Measurements from ENCODE around the gene NRG2. TPM values are rescaled to one million over a fixed set of nuclear protein-coding genes. Genes with fewer than 3 reads are reported as not detected.

NRG2 gene
- total RNA-seq, 1 donor from 2014 or later: 1.9 TPM

DNA sequence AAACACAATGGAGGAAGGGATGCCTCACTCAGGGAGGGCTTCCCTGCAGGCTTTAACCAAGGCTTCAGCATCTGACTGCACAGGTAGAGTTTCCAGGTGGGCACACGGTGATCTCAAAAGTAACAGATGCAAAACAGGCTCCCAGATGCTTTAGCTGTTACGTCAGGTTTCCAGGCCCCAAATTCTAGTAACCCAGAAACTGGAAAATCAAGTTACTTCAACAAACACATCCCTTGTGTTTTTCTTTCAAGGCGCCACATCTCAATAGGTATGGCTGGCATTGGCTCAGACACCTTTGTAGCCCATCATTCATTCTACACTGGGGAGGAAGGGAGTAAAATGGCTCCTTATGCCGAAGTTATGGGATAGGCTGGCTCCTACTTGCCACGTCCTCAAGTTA, 27.4 kb downstream of the NRG2 start:
- intact Hi-C loops (cut with micrococcal nuclease): no loop called here
- DNase-seq: no peak
- no peak for ATAC-seq

DNA sequence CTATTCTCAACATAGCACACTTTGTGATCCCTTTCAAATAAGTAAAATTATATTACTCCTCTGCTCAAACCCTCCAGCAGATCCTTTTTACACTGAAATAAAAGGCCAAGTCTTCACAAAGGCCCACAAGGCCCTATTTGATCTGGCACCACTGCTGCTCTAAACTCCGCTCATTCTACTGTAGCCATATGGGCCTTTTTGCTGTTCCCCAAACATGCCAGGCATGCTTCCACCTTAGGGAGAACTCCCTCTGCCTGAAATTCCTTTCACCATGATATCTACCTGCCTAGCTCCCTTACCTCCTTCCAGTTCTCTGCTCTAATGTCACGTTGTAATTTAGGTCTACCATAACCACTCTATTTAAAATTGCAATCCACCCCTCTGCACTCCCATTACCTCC, 28.3 kb downstream of the NRG2 start:
- intact Hi-C loops (cut with micrococcal nuclease): no loop called here
- ATAC-seq (no peak), DNase-seq (no peak)

DNA sequence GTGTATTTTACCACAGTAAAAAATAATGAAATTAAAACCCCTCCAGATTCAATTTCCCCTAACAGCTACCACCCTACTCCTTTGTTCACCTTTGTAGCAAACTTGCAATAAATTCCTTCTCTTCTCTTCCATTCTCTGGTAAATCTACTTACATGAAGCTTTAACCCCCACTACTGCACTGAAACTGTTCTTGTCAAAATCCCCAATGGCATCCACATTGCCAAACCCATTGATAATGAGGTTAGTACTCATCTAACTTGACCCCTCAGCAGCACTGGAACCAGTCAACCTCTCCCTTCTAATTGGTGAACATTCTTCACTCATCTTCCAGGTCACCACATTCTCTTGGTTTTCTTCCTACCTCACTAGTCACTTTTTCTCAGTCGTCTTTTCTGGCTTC, 29.6 kb downstream of the NRG2 start:
- no peak for DNase-seq
- ATAC-seq: no peak
- intact Hi-C loops (cut with micrococcal nuclease): no loop called here

DNA sequence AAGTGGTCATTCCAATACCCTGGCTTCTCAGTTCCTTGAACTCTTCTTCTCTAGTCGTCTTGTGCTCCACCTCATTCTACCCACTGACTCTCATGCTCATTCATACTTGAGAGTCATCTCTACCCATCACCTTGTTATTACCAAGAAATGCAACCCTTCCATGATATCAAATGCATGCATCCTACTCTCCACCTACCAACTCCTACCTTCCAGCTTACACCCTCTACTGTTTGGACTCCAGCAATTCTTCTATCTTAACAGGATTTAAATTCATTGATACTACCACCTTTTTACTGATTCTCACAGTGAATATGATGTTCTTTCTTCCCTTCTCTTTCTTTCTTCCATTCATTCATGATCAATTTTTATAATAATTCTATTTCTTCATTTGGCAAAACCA, 30.7 kb downstream of the NRG2 start:
- DNase-seq (no peak), ATAC-seq (no peak)
- intact Hi-C loops (cut with micrococcal nuclease): no loop called here

DNA sequence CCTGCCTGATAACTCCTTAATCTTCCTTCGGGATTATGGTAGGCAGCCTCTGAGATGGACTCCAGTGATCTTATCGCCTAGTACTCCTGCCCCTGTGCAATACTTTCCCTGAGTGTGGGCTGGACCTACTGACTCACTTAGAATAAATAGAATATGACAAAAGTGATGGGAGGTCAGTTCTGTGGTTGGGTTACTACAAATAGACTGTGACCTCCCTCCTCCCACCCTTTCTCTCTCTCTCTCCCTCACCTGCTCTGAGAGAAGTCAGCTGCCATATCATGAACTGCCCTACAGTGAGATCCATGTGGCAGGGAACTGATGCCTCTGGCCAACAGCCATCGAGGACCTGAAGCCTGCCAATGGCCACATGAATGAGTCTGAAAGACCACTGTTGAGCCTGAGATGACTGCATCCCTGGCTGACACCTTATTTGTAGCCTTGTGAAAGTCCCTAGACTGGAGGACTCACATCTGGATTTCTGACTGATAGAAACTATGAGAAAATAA, 31.7 kb downstream of the NRG2 start:
- ATAC-seq: peak; percentile 96
- peak; percentile 60 for DNase-seq
- intact Hi-C loops (cut with micrococcal nuclease): no loop called here

DNA sequence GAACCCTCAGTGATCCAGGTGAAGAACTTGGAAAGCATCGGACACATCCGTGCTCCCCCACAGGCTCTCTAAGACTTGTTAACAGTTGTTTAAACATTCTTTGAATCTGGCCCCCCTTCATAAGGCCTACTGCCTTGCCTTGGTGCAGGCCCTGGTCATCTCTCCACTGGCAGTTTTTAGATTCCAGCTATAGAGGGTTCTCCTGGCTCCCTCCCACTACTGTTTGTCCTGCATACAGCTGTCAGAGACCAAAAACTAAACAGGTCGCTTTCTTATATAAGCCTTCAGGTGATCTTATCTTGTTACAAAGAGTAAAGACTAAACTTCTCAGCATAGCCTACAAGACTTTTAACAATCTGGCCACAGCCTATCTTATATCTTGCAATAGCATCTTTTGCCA, 32.3 kb downstream of the NRG2 start:
- intact Hi-C loops (cut with micrococcal nuclease): no loop called here
- ATAC-seq (peak; percentile 49), DNase-seq (no peak)

DNA sequence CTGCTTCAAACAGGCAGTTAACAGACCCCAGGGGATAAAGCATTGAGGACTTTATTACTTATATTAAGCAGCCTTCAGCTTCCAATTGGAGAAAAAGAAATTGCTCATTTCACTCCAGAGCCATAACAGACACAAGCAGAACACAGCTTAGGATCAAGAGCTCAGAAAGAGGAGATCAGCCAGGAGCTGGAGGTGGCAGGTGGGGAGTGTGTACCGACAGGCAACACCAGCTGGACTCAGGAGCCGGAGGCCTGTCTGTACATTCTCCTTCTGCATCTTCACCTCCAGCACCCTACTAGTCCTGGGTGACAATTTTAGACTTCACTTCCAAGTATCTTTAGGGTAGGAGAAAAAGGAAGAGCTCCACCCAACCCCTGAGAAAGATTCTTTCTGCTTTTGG, 35.8 kb downstream of the NRG2 start:
- intact Hi-C loops (cut with micrococcal nuclease): no loop called here
- DNase-seq: no peak
- no peak for ATAC-seq

DNA sequence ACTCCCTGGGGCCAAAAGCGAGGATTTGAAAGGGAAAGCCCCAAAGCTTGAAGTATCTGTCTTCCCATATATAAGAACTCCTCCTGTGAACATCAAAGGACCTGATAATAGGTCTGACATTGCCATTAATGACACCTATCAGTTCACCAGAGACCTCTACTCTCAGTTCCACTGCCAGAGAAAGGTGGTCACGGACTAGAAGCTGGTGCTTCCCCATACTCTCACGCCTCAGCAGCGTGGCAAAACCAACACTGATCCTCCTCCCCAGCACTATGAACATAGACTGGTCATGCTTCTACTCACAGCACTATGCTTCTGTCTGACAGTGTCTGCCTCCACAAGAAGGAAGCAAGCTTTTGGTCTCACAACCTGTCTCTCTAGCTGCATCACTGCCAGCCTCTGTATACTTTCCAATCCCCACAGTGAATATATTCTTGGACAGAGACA, 37.9 kb downstream of the NRG2 start:
- intact Hi-C loops (cut with micrococcal nuclease): no loop called here
- ATAC-seq (no peak), DNase-seq (no peak)

DNA sequence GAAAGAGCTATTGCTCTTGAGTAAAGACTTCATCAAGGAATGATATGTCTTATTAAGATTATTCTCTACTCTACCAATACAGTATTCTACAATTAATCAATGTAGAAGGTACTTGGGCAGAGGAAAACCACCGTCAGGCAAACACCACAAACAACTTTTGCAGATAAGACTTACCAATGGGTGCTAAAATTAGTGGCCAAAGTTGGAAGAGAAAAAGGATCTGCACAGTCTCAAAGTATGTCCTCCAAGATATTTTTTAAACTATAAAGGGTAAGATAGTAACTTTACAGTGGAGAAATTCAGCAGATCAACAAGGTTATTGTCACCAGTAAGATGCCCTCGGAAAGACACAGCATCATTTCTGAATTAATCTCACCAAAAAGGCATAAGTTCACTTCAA, 38.9 kb downstream of the NRG2 start:
- peak; percentile 26 for ATAC-seq
- no peak for DNase-seq
- intact Hi-C loops (cut with micrococcal nuclease): no loop called here

DNA sequence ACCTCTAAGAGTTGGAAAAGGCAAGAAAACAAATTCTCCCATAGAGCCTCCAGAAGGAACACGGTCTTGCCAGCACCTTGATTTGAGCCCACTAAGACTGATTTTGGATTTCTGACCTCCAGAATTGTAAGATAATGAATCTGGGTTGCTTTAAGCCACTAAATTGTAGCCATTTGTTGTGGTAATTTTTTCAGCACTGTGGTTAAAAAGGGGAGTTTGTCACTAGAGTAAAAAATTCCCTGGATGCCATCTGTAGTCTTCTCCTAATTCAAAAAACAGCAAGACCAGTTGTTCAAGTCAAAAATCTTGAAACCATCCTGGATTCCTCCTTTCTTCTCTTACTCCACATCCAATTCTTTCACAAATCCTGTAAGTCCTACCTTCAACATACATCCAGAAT, 39.6 kb downstream of the NRG2 start:
- ATAC-seq (no peak), DNase-seq (no peak)
- intact Hi-C loops (cut with micrococcal nuclease): no loop called here

DNA sequence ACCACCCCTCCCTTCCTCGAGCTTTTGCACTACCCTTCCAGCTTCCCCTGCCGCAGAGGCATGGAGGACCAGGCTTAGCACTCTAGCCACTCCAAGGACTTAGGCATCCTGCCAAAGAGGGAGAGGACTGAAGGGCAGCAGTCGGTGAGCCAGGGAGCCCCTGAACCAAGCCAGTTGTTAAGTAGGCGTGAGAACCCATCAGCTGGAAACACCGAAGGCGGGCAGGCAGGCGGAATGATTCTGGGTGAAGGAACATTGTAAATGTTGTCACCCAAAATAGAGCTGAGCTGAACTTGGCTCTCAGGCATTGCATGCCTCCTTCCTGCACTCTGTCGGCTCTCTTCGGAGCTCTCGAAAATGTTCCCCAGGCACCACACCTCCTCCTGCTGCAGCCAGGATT, 42.8 kb downstream of the NRG2 start:
- intact Hi-C loops (cut with micrococcal nuclease): no loop called here
- ATAC-seq (peak; percentile 85), DNase-seq (peak; percentile 58)

DNA sequence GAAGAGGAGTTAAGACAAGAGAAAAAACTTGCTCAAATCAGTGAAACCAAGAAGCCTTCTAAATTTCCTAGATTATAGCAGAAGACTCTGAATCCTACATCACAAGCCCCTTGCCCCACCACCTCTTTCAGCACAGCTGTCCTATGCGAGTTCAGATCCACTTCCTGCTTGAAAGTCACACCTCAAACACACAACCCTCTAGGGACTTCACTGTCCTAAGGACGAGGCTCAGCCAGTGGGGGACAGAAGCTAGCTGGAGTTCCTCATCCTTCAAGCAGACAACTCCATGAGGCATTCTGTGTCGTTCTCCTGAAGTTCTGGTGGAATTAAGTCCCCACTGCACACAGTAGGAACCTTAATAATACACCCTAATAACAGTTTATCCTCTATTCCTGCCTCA, 44.3 kb downstream of the NRG2 start:
- intact Hi-C loops (cut with micrococcal nuclease): no loop called here
- ATAC-seq: no peak
- DNase-seq: no peak

DNA sequence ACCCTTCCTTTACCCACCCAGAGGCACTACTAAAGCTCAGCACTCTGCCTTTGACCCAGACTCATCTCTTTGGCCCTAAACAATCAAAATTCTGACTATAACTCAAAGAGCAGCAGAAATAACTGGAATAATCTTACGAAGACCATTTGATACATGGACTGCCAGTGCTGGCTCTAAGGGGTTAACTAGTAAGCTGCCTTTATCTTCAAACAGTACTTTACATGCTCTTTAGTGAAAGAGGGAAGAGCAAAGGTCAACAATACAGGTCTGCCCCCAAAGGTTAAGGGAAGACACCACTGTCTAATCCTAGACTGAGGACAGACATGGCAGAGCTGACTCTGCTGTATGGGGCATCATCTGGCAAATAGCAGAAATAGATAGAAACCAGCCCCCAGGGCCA, 45.8 kb downstream of the NRG2 start:
- intact Hi-C loops (cut with micrococcal nuclease): no loop called here
- no peak for DNase-seq
- ATAC-seq: no peak

DNA sequence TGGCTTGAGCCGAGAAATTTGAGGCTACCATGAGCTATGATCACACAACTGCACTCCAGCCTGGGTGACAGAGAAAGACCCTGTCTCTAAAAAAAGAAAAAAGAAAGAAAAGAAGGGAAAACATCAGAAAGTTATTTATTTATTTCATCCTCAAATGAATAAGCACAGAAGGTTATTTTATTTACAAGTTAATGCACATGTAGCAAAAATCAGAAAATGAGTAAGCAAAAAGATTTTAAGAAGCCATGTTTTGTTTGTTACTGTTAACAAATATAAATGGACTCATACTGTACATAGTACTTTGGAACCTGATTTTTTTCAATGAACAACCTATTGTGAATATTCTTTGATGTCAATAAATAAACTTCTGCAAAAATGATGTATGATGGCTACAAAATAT, 47.2 kb downstream of the NRG2 start:
- no peak for ATAC-seq
- no peak for DNase-seq
- intact Hi-C loops (cut with micrococcal nuclease): no loop called here

DNA sequence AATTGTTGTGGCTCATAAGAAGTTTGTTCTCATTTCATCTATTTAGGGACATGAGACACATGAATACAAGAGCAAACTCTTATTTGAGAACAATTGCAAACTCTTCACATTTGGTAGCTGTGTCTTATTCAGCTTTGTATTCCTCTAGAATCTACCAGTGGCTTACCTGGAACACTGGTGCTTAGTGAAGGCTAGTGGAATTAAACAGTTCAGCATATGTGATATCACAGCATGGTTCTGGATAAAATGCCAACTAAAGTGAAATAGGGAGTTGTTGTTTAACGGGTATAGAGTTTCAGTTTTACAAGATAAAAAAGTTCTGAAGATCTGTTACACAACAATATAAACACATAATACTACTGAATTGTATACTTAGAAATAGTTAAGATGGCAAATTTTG, 48.9 kb downstream of the NRG2 start:
- DNase-seq (no peak), ATAC-seq (no peak)
- intact Hi-C loops (cut with micrococcal nuclease): no loop called here

DNA sequence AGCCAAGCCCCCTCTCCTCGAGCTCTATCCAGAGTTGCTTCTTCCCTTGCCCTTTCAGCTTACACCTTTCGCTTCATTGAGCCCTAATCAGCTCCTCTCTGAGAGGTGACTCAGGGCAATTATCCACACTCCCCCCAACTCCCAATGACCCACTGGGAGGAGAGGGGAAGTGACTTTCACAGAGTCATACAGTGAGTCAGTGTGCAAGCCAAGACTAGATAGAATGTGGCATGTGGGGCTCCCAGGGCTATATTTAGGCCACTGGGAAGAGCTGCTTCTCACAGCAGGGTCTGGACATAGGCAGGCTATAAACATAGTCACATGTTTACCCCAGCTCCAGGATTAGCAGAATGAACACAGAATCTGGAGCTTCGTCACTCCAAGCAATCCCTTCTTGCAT, 57.4 kb downstream of the NRG2 start:
- DNase-seq (no peak), ATAC-seq (peak; percentile 98)
- intact Hi-C loops (cut with micrococcal nuclease): no loop called here

DNA sequence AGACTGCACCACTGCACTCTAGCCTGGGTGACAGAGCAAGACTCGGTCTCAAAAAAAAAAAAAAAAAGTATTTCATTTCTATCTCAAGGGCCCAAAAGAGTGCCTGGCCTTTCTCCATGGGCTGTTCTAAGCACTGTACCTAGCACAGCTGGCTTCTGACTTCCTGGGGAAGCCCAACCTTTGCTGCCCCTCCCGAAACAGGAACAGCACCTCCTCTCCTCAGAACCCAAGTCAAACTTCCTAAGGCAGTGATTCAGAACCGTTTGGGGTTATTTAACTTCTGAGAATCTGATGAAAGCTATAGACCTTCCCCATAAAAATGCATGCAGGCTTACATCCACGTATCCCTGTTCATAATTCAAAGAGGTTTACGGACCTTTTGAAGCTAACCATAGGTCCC, 57.8 kb downstream of the NRG2 start:
- intact Hi-C loops (cut with micrococcal nuclease): no loop called here
- peak; percentile 33 for ATAC-seq
- DNase-seq: no peak

DNA sequence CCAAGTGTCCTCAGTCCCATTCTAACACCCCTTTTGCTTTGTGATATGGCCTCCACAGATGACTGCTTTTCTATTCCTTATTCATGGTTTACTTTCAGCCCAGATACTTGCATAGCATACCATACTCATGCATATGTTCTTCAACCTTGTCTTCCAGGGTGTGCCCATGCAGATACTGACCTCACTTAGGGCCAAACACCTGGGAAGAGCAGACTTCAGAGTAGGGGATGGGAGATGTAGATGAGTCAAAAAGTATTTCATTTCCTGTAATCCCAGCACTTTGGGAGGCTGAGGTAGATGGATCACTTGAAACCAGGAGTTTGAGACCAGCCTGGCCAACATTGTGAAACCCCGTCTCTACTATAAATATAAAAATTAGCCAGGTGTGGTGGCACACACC, 58.3 kb downstream of the NRG2 start:
- ATAC-seq (no peak), DNase-seq (no peak)
- intact Hi-C loops (cut with micrococcal nuclease): no loop called here

DNA sequence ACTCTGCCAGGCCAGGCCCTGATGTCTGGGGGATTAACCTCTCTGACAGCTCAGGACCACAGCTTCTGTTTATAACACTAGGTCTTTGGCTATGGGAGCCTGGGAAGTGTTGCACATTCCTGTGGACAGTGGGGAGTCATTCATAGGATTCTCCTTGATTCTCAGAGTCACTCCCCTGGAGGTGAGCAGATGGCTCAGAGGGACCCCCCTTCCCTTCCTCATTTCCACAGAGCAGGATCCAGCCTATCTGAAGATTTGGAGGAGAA, 60.2 kb downstream of the NRG2 start:
- DNase-seq (no peak), ATAC-seq (no peak)
- intact Hi-C loops (cut with micrococcal nuclease): no loop called here

DNA sequence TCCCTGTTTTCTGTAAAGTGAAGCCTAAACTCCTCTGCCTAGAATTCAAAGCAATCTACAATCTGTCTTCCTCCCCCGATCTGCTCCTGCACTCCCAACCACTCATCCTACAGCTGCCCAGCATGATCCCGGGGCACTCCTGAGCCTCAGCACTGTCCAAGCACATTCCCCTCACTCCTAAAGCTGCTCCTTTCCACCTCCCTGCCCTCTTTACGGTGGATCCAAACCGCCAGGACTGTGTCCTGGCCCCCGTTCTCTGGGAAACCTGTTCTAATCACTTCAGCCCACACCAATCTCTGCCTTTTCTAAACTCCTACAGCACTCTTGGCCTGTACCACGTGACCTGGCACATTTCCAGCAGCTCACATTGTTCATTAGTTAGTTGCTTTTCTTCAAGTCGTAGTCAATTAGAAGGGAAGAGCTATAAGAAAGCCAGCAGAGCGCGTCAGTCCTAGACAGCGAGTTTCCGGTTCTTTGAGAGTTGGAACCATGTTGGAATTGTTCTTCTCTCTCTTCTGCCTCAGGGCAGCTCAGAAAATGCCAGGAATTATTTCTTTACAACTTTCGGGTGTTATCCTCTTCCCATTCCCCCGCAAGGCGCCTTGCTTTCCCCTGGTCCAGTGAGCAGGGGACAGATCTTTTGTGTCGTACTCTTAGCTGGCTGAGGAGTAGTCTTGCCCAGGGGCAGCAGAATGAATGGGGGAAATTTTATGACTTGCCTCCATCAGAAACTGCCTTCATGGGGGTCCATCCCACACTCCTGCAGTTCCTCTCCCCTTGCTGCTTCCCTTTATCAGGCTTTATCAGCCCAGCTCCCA, 60.7 kb downstream of the NRG2 start:
- DNase-seq (peak; percentile 51), ATAC-seq (no peak)
- intact Hi-C loops (cut with micrococcal nuclease): no loop called here

DNA sequence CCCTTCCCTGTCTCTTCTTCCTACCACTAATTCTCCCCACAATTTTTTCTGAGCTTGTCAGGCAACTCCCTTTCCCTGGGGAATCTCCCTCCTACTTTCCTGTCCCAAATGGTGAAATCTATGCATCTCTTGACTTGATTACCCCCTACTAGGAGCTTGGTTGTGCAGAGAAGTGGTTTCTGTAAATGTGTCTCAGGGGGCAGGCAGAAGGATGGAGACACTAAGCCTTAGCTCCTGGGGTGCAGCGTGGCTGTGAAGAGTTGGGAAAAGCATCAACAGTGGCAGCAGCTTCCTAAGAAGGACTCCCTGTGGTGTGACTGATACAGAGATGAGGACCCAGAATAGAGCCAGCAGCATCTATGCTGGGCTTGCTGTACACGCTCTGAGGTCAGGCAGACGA, 62.3 kb downstream of the NRG2 start:
- no peak for ATAC-seq
- DNase-seq: no peak
- intact Hi-C loops (cut with micrococcal nuclease): no loop called here

DNA sequence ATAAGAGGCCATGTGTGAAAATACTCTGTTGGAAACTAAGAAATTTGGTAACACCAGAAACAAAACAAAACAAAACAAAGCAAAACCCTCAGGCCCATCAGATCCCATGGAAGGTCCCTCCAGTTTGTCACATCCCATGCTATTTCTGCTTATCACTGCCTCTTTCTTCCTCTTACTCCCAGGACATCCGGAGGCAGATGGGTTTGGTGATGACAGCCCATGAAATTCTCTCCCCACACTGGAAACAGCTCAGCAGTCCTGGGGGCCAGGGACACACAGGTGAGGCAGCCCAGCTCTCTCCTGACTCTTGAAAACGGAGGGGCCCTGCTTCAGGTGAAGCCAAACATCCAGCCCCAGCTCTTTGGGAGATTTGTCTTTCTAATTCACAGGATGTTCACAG, 63.2 kb downstream of the NRG2 start:
- ATAC-seq: no peak
- no peak for DNase-seq
- intact Hi-C loops (cut with micrococcal nuclease): no loop called here
